GM12801 (cell line): Measurements from ENCODE around the gene FBL.

Experiments
- CTCF ChIP-seq: IDR thresholded peaks from one replicate; pipeline ENCODE4 v1.5.1; 2011; ENCODE audit warnings: control low read depth; ENCODE audit not compliant: insufficient read length; ENCODE audit errors: extremely low read depth

The FBL gene

GRCh38 chr19:39870171-39870971, 24.2 kb upstream of the FBL start:
- TF ChIP-seq CTCF = no peak

DNA sequence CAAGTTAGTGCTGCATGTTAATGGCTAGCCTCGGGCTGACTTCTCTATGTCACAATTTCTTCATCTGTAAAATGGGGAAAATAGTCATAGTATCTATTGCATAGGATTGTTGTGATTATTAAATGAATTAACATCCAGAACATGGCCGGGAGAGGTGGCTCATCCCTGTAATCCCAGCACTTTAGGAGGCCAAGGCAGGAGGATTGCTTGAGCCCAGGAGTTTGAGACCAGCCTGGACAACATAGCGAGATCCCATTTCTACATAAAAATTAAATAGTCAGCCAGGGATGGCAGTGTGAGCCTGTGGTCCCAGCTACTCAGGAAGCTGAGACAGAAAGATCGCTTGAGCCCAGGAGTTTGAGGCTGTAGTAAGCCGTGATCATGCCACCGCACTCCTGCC, 21.8 kb upstream of the FBL start:
- no peak for TF ChIP-seq CTCF

- TF ChIP-seq CTCF = no peak
Measured at GRCh38 chr19:39867133-39867532, 21.0 kb upstream of the FBL start.

DNA sequence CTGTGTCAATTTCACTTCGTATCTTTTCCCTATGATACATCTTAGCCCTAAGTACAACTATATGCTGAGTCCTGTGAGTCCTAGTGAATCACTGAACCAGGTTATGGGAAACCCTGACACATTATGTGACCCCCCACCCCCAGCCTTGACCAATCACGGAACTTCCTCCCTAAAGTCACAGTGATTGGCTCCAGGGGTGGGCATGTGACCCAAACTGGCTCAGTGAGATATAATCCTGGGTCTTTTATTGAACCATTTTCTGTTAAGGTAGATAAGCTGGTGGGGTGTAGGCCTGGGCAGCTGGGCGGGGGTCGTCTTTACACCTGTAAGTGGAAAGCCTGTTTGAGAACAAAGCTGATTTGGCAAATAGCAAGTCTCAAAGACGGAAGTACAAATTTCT, 19.8 kb upstream of the FBL start:
- no peak for TF ChIP-seq CTCF

- no peak for TF ChIP-seq CTCF
Measured at GRCh38 chr19:39865186-39865585, 19.0 kb upstream of the FBL start.

GRCh38 chr19:39864118-39864517, 17.9 kb upstream of the FBL start:
- no peak for TF ChIP-seq CTCF

- no peak for TF ChIP-seq CTCF
Measured at GRCh38 chr19:39858541-39858940, 12.4 kb upstream of the FBL start.
